HG02610 (cell line): ENCODE data around the gene STYXL1.
"Not testable (repeated sequence)": the region's sequence is repeated elsewhere in the genome, so short reads cannot be mapped to it uniquely, and the experiment has no call there.

Experiments used
- ATAC-seq: cut with Tn5 transposase; IDR thresholded peaks from one replicate; pipeline ENCODE4 v1.9.1; 2021; ENCODE audit warnings: mild to moderate bottlenecking, moderate library complexity; ENCODE audit not compliant: unreplicated experiment

The STYXL1 gene

GRCh38 chr7:76040126-76040525 is 7.7 kb downstream of the STYXL1 start:
- no peak for ATAC-seq

- no peak for ATAC-seq
These were observed 10.5 kb downstream of the STYXL1 start for GRCh38 chr7:76037310-76037709.

- no peak for ATAC-seq
These were observed 15.8 kb downstream of the STYXL1 start for GRCh38 chr7:76031964-76032363.

- ATAC-seq: not testable (repeated sequence)
These were observed 18.1 kb downstream of the STYXL1 start for GRCh38 chr7:76029682-76030081.

- no peak for ATAC-seq
These were observed 24.8 kb downstream of the STYXL1 start for GRCh38 chr7:76023002-76023401.

- ATAC-seq: no peak
These were observed 25.6 kb downstream of the STYXL1 start for GRCh38 chr7:76022026-76022780.

GRCh38 chr7:76020031-76020714 is 27.6 kb downstream of the STYXL1 start:
- no peak for ATAC-seq

GRCh38 chr7:76018520-76018919 is 29.3 kb downstream of the STYXL1 start:
- ATAC-seq: not testable (repeated sequence)

GRCh38 chr7:76016191-76016947 is 31.4 kb downstream of the STYXL1 start:
- ATAC-seq: no peak

- ATAC-seq: no peak
These were observed 36.3 kb downstream of the STYXL1 start for GRCh38 chr7:76011442-76011861.

- ATAC-seq: no peak
These were observed 37.9 kb downstream of the STYXL1 start for GRCh38 chr7:76009672-76010600.

GRCh38 chr7:76008156-76008687 is 39.6 kb downstream of the STYXL1 start:
- ATAC-seq: peak; percentile 52

GRCh38 chr7:76005004-76005403 is 42.8 kb downstream of the STYXL1 start:
- not testable (repeated sequence) for ATAC-seq

GRCh38 chr7:76003351-76003750 is 44.4 kb downstream of the STYXL1 start:
- ATAC-seq: no peak

GRCh38 chr7:76002822-76003221 is 45.0 kb downstream of the STYXL1 start:
- ATAC-seq: no peak

GRCh38 chr7:76002139-76002538 is 45.7 kb downstream of the STYXL1 start:
- ATAC-seq: no peak

GRCh38 chr7:76000566-76000965 is 47.2 kb downstream of the STYXL1 start:
- no peak for ATAC-seq

- ATAC-seq: no peak
These were observed 49.8 kb downstream of the STYXL1 start for GRCh38 chr7:75998038-75998437.

- ATAC-seq: no peak
These were observed 51.3 kb downstream of the STYXL1 start for GRCh38 chr7:75996476-75996875.

- ATAC-seq: no peak
These were observed 51.8 kb downstream of the STYXL1 start for GRCh38 chr7:75995996-75996395.
